HL-60 (cell line): Measurements from ENCODE around the gene ADAMTS12.

Experiments used
- DNase-seq, 2 experiments: peaks; one replicate each; pipeline ENCODE4 v3.0.0-alpha.2; 2010 to 2020; ENCODE audit warnings: low read depth in 1 of 2, low spot score in 1 of 2
- H3K27ac ChIP-seq: fragments of 250-450 bp; sonication (Bioruptor Pico); replicated peaks from 2 replicates; pipeline ENCODE4 v1.5.1; 2020; ENCODE audit warnings: mild to moderate bottlenecking, moderate library complexity
- H3K27me3 ChIP-seq: fragments of 250-450 bp; sonication (Bioruptor Pico); 2 replicates; pipeline ENCODE4 v1.5.1; 2021; ENCODE audit warnings: mild to moderate bottlenecking, moderate library complexity; ENCODE audit not compliant: insufficient read depth, poor library complexity, severe bottlenecking
- H3K4me3 ChIP-seq: replicated peaks from 2 replicates; pipeline ENCODE4 v1.5.1; 2011; ENCODE audit warnings: mild to moderate bottlenecking, control low read depth, low read length; ENCODE audit not compliant: insufficient read depth
- GABPA ChIP-seq: IDR thresholded peaks from 2 replicates; pipeline ENCODE4 v1.6.1; 2012; ENCODE audit warnings: low read depth
- POLR2AphosphoS5 ChIP-seq: IDR thresholded peaks from 2 replicates; pipeline ENCODE4 v1.6.1; 2012; ENCODE audit warnings: low read depth
- REST ChIP-seq: IDR thresholded peaks from 2 replicates; pipeline ENCODE4 v1.6.1; 2012; ENCODE audit warnings: low read depth; ENCODE audit not compliant: insufficient replicate concordance
- SPI1 ChIP-seq: IDR thresholded peaks from 2 replicates; pipeline ENCODE4 v1.6.1; 2012; ENCODE audit warnings: low read depth, mild to moderate bottlenecking, borderline replicate concordance
- TF ChIP-seq, protein P1 (sequence below): IDR thresholded peaks from one replicate; pipeline ENCODE4 v1.5.1; 2011; ENCODE audit warnings: low read length, control low read depth, inconsistent platforms; ENCODE audit not compliant: insufficient read depth

The ADAMTS12 gene

DNA sequence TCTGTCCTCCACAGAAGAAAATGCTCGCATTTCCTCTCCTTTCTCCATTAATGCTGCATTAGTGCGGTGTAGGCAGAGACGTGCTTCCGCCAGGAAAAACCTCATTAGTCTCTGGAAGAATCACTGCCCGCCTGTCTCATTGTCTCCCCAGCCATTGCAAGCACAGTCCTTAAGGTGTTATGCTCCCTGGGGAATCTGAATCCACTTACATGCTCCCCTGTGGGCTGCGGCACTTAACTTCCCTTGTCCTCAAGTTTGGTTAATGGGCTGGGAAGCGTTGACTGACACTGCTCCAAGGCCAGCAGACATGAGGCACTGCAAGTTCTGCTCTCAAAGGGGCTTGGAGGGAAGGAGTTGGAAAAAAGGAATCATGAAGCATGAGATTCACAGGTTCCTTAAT, 409.5 kb downstream of the ADAMTS12 start:
- no peak for DNase-seq
- Histone ChIP-seq H3K27me3 (no peaks in the 10 kb centered on the region), H3K4me3 (no peak overlapping the region), H3K27ac (no peak overlapping the region)
- TF ChIP-seq SPI1, result no peak
- no peak for TF ChIP-seq POLR2AphosphoS5
- TF ChIP-seq GABPA, result no peak

DNA sequence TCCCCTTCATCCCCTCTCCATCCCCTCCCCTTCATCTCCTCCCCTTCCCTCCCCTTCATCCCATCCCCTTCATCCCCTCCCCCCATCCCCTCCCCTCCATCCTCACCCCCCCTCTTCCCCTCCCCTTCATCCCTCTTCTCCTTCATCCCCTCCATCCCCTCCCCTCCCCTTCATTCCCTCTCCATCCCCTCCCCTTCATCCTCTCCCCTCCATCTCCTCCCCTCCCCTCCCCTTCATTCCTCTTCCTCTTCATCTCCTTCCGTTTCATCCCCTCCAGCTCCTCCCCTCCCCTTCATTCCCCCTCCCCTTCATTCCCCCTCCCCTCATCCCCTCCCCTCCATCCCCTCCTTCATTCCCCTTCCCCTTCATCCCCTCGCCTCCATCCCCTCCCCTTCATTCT, 410.9 kb downstream of the ADAMTS12 start:
- no peak for TF ChIP-seq GABPA
- no peak for TF ChIP-seq POLR2AphosphoS5
- TF ChIP-seq REST, result no peak
- TF ChIP-seq, protein P1, sequence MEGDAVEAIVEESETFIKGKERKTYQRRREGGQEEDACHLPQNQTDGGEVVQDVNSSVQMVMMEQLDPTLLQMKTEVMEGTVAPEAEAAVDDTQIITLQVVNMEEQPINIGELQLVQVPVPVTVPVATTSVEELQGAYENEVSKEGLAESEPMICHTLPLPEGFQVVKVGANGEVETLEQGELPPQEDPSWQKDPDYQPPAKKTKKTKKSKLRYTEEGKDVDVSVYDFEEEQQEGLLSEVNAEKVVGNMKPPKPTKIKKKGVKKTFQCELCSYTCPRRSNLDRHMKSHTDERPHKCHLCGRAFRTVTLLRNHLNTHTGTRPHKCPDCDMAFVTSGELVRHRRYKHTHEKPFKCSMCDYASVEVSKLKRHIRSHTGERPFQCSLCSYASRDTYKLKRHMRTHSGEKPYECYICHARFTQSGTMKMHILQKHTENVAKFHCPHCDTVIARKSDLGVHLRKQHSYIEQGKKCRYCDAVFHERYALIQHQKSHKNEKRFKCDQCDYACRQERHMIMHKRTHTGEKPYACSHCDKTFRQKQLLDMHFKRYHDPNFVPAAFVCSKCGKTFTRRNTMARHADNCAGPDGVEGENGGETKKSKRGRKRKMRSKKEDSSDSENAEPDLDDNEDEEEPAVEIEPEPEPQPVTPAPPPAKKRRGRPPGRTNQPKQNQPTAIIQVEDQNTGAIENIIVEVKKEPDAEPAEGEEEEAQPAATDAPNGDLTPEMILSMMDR, result no peak
- Histone ChIP-seq H3K27me3 (no peaks in the 10 kb centered on the region), H3K27ac (no peak overlapping the region), H3K4me3 (no peak overlapping the region)
- DNase-seq, result no peak

GRCh38 chr5:33479311-33479710, 412.5 kb downstream of the ADAMTS12 start:
- no peak overlapping the region for H3K27ac ChIP-seq
- DNase-seq, result no peak
- no peak overlapping the region for H3K4me3 ChIP-seq
- no peaks in the 10 kb centered on the region for H3K27me3 ChIP-seq
- no peak for TF ChIP-seq GABPA
- no peak for TF ChIP-seq REST
- TF ChIP-seq SPI1, result no peak
- TF ChIP-seq, protein P1, result no peak
- TF ChIP-seq POLR2AphosphoS5, result no peak

DNA sequence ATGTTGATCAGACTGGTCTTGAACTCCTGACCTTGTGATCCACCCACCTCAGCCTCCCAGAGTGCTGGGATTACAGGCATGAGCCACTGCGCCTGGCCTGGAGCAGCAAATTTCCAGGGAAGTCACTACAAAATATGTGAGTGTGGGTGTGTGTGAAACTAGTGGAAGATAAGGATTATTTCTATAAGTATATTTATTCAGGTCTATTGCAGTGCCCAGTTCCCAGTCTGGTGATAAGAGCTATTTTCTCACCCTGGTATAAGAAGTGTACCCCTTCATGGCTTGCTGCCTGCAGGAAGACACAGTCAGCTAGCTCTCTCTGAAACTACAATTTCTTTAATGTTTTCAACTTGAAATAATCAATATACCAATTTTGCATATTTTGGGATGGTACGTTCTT, 414.0 kb downstream of the ADAMTS12 start:
- TF ChIP-seq, protein P1, result no peak
- Histone ChIP-seq H3K4me3 (no peak overlapping the region), H3K27me3 (no peaks in the 10 kb centered on the region), H3K27ac (no peak overlapping the region)
- no peak for DNase-seq

- Histone ChIP-seq H3K4me3 (no peak overlapping the region), H3K27ac (no peak overlapping the region), H3K27me3 (no peaks in the 10 kb centered on the region)
- no peak for DNase-seq
- TF ChIP-seq POLR2AphosphoS5 (no peak), REST (no peak), GABPA (no peak), SPI1 (no peak)
- TF ChIP-seq, protein P1, result no peak
These were observed 414.8 kb downstream of the ADAMTS12 start for GRCh38 chr5:33476992-33477391.
